Fibroblast of the aortic adventitia (primary cell): ENCODE measurements around the gene LMBR1L. TPM values are rescaled to one million over a fixed set of nuclear protein-coding genes. Genes with fewer than 3 reads are reported as not detected.

Experiments
- DNase-seq: peaks from one replicate; pipeline ENCODE4 v3.0.0-alpha.2; 2010; ENCODE audit warnings: low read depth
- H3K4me3 ChIP-seq: 2 replicates; pipeline ENCODE4 v1.5.1; 2011; ENCODE audit warnings: low read depth, mild to moderate bottlenecking, control low read depth, low read length, moderate library complexity
- total RNA-seq: library from RNA; depleted of rRNA; stranded (reverse); fragments of >200 nt; gene quantifications from 2 replicates; pipeline ENCODE4 v1.2.3, GENCODE V29; 2012; ENCODE audit warnings: low replicate concordance
- TF ChIP-seq, protein P1 (sequence below): IDR thresholded peaks from 2 replicates; pipeline ENCODE4 v1.5.1; 2011; ENCODE audit warnings: mild to moderate bottlenecking, low read length, control low read depth, inconsistent platforms; ENCODE audit not compliant: insufficient read depth

Gene LMBR1L
- total RNA-seq, 1 donor = 20.2 TPM

DNA sequence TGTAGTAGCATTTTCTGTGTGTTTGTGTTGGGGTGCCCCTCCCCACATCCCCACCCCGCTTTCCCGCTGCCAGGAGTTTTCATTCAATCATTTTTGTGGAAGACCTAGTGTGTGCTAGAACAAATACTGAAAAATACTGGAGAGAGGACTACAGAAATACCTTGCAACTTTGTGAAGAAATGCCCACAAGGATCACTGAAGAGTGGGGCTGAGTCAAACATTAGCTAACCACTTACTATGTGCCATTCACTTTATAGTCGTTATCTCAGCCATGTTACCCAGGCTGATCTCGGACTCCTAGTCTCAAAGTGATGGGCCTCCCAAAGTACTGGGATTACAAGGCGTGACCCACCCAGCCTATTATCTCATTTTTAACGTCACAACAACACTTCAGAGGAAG lies 559 bp upstream of the LMBR1L start:
- DNase-seq = no peak

GRCh38 chr12:49109641-49110463 lies 795 bp downstream of the LMBR1L start:
- DNase-seq = peak; percentile 13
- TF ChIP-seq, protein P1, sequence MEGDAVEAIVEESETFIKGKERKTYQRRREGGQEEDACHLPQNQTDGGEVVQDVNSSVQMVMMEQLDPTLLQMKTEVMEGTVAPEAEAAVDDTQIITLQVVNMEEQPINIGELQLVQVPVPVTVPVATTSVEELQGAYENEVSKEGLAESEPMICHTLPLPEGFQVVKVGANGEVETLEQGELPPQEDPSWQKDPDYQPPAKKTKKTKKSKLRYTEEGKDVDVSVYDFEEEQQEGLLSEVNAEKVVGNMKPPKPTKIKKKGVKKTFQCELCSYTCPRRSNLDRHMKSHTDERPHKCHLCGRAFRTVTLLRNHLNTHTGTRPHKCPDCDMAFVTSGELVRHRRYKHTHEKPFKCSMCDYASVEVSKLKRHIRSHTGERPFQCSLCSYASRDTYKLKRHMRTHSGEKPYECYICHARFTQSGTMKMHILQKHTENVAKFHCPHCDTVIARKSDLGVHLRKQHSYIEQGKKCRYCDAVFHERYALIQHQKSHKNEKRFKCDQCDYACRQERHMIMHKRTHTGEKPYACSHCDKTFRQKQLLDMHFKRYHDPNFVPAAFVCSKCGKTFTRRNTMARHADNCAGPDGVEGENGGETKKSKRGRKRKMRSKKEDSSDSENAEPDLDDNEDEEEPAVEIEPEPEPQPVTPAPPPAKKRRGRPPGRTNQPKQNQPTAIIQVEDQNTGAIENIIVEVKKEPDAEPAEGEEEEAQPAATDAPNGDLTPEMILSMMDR = no peak
- peak overlapping the region; percentile 90 for H3K4me3 ChIP-seq

More for the DNA sequence above, 559 bp upstream of the LMBR1L start:
- TF ChIP-seq, protein P1 = no peak
- peak overlapping the region; percentile 61 for H3K4me3 ChIP-seq

GRCh38 chr12:49108958-49109404 lies 1.7 kb downstream of the LMBR1L start:
- DNase-seq = peak; percentile 62
- H3K4me3 ChIP-seq = peak overlapping the region; percentile 90
- TF ChIP-seq, protein P1 = no peak

- TF ChIP-seq, protein P1 = no peak
- DNase-seq = peak; percentile 65
- no peak overlapping the region for H3K4me3 ChIP-seq
Observed at GRCh38 chr12:49105504-49106084, 5.1 kb downstream of the LMBR1L start.

DNA sequence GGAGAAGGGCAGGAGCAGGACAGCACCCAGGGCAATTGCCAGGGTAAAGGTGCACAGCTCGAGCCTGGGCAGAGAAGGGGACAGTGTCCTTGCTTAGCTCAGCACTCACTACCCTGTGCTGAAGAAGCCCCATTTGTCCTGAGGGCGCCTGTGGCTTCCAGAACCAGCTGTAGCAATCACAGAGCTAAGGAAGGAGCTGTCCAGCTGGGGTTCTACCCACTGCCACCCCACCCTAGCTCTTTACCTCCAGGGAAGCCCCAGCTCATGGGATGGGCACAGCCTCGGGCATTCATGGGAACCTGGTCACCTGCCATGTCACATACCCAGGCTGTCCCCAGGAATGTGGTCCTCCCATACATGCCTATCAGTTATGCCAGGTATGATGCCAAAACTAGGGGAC lies 5.8 kb downstream of the LMBR1L start:
- H3K4me3 ChIP-seq = no peak overlapping the region
- TF ChIP-seq, protein P1 = no peak
- no peak for DNase-seq

DNA sequence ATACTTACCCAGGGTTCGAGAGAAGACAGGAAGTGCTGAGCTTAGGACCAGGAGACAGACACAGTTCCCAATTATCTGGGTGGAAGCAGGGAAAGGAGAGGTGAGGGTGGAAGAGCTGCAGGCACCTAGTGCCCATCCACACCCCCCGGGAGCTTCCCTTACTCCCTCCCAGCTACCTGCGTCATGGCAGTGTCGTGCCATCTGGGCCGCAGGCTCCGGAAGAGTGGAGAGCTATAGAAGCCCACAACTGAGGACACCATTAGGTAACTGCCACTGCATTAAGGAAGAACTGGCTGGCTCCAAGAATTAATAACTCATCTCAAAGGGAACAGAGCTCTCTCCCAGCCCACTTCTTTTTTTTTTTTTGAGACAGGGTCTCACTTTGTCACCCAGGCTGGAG lies 10.3 kb downstream of the LMBR1L start:
- H3K4me3 ChIP-seq = no peak overlapping the region
- TF ChIP-seq, protein P1 = no peak
- no peak for DNase-seq
